Colonic mucosa (tissue), 4 donors: Measurements from ENCODE around the gene UMPS. TPM values are rescaled to one million over a fixed set of nuclear protein-coding genes. Genes with fewer than 3 reads are reported as not detected.

ENCODE experiments used
- DNase-seq: peaks from one replicate; pipeline ENCODE4 v3.0.0-alpha.2; 2020
- H3K27ac ChIP-seq: fragments of 200-600 bp; one replicate; pipeline ENCODE4 v1.8.0; 2021
- H3K27me3 ChIP-seq: fragments of 200-600 bp; one replicate; pipeline ENCODE4 v1.8.0; 2021
- H3K36me3 ChIP-seq: fragments of 200-600 bp; one replicate; pipeline ENCODE4 v1.8.0; 2021
- H3K4me1 ChIP-seq: fragments of 200-600 bp; one replicate; pipeline ENCODE4 v1.8.0; 2021; ENCODE audit warnings: mild to moderate bottlenecking
- H3K4me3 ChIP-seq: fragments of 200-600 bp; one replicate; pipeline ENCODE4 v1.8.0; 2021
- H3K9ac ChIP-seq, 2 donors: one replicate each; pipeline ENCODE4 v1.7.0; 2013; ENCODE audit warnings: control low read depth in 2 of 2, low read depth in 2 of 2, low read length in 2 of 2
- H3K9me3 ChIP-seq: fragments of 200-600 bp; one replicate; pipeline ENCODE4 v1.8.0; 2021
- intact Hi-C: fragments of 100-400 bp; cut with DNase I; formaldehyde crosslinking; loops from one replicate; pipeline ENCODE4 v1.14.1; 2022
- total RNA-seq, 2 donors: library from RNA; stranded (reverse); fragmentation: NEBNext Ultra II Directional in 1 of 2; extraction: Animal tissue kit (Norgen Biotek cat#: 25700) in 1 of 2; gene quantifications; one replicate each; pipeline ENCODE4 v1.2.1, GENCODE V29; 2021
- TF ChIP-seq, protein P1 (sequence below): fragments of 200-600 bp; IDR thresholded peaks from one replicate; pipeline ENCODE4 v1.8.0; 2022; ENCODE audit warnings: antibody characterized with exemption, mild to moderate bottlenecking
- donor health status: healthy.
- donor health status: DM: no; HTN: no; CAD: no.
- donor health status: DM: no; HTN: no; CAD: no.

The UMPS gene
- 10 to 100 TPM; 23.4 to 37.7 TPM for total RNA-seq

DNA sequence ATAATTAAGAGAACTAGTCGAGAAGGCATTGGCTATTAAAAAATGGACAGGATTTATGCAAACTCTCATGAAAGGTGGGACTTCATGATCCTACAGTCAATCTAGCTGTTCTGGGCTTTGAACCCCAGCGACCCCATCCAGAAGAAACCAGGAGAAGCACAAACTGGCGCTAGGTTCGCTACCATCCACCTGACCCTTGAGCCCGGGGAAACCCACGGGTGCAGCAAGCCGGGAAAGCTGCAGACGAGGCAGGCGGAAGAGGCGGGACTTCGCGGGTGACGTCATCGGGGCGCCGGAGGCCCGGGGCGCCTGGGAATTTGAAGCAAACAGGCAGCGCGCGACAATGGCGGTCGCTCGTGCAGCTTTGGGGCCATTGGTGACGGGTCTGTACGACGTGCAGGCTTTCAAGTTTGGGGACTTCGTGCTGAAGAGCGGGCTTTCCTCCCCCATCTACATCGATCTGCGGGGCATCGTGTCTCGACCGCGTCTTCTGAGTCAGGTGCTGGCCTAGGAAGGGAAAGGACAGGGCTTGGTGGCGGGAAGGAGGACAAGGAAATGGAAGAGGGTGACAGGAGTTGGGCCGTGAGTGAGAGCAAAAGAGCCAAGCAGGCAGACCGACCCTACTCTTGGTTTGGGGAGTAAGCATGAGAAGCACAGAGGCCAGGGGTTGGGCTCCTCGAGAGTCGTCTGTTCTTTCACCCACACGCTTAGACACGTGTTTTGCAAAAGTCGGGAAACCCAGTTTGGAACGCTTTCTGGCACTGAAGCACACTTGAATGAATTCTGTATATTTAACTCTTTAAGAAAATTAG is at the start of gene UMPS:
Gene UMPS (plus strand): TSS at position 324 of the 812 bp plus-strand sequence. CDS start 20 bp downstream, at position 344.
- peaks cover 11% of the 10 kb centered on the region for H3K4me1 ChIP-seq
- no peaks in the 10 kb centered on the region for H3K9me3 ChIP-seq
- intact Hi-C loops: no loop called here
- no peaks in the 10 kb centered on the region for H3K27me3 ChIP-seq
- H3K9ac ChIP-seq: peak within 1 kb of the TSS; percentile 80
- peak within 1 kb of the TSS; percentile 38 for H3K27ac ChIP-seq
- TF ChIP-seq, protein P1, sequence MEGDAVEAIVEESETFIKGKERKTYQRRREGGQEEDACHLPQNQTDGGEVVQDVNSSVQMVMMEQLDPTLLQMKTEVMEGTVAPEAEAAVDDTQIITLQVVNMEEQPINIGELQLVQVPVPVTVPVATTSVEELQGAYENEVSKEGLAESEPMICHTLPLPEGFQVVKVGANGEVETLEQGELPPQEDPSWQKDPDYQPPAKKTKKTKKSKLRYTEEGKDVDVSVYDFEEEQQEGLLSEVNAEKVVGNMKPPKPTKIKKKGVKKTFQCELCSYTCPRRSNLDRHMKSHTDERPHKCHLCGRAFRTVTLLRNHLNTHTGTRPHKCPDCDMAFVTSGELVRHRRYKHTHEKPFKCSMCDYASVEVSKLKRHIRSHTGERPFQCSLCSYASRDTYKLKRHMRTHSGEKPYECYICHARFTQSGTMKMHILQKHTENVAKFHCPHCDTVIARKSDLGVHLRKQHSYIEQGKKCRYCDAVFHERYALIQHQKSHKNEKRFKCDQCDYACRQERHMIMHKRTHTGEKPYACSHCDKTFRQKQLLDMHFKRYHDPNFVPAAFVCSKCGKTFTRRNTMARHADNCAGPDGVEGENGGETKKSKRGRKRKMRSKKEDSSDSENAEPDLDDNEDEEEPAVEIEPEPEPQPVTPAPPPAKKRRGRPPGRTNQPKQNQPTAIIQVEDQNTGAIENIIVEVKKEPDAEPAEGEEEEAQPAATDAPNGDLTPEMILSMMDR: no peak
- peak; percentile 95 for DNase-seq
- peak within 1 kb of the TSS; percentile 77 for H3K4me3 ChIP-seq
- no peaks in the 10 kb centered on the region for H3K36me3 ChIP-seq

DNA sequence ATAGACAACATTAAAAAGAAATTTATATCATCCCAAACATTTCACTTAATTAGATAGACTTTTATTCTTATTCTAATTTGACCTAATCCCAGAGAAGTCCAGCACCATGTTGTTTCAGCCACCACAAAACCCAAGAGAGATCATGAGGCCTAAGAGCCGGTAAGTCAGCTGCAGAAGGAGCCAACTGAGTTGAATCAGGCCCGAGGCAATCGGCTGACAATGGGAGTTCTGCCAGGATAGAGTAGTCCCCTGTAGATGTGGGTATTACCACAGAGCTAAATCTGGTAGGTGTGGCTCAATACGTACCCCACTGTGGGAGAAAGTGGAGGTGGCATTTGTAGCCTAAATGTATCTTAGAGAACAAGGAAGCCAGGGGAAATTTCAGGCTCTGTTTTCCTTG is 49.7 kb upstream of the UMPS start:
- H3K27ac ChIP-seq: no peak overlapping the region
- no peak overlapping the region for H3K9ac ChIP-seq
- intact Hi-C loops: no loop called here
- no peaks in the 10 kb centered on the region for H3K4me1 ChIP-seq
- TF ChIP-seq, protein P1: no peak
- no peak for DNase-seq
- no peaks in the 10 kb centered on the region for H3K9me3 ChIP-seq
- no peaks in the 10 kb centered on the region for H3K36me3 ChIP-seq
- H3K4me3 ChIP-seq: no peak overlapping the region
- no peaks in the 10 kb centered on the region for H3K27me3 ChIP-seq

GRCh38 chr3:124682263-124682662 is 48.0 kb upstream of the UMPS start:
- no peaks in the 10 kb centered on the region for H3K27me3 ChIP-seq
- intact Hi-C loops: no loop called here
- H3K27ac ChIP-seq: no peak overlapping the region
- H3K4me3 ChIP-seq: no peak overlapping the region
- no peak overlapping the region for H3K9ac ChIP-seq
- H3K9me3 ChIP-seq: no peaks in the 10 kb centered on the region
- DNase-seq: no peak
- H3K36me3 ChIP-seq: no peaks in the 10 kb centered on the region
- H3K4me1 ChIP-seq: no peaks in the 10 kb centered on the region
- TF ChIP-seq, protein P1: no peak

- DNase-seq: no peak
Measured at GRCh38 chr3:124684459-124684858, 45.8 kb upstream of the UMPS start.

DNA sequence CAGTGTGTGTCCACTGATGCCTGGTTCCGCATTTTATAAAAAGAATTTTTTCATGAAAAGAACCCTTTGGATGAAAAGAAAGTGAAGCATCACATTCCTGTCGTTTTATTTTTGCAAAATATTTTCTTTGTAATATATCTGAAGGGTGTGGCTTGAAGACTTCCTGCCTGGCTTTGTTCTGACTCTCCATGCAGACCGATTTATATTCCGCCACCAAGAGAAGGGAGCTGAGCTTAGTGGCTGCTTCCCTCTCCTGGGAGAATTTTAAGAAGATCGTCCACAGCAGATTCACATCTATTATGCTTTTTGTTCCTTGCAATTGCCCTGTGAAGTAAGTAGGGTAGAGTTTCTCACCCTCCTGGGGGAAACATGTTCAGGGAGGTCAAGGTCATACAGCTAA is 45.2 kb upstream of the UMPS start:
- no peak overlapping the region for H3K27ac ChIP-seq
- intact Hi-C loops: loop anchor here (5.0 kb wide), 1 partner anchor 63 kb away; no protein-coding TSS in a partner anchor
- no peak overlapping the region for H3K9ac ChIP-seq
- H3K4me1 ChIP-seq: no peaks in the 10 kb centered on the region
- H3K4me3 ChIP-seq: no peak overlapping the region
- DNase-seq: no peak
- TF ChIP-seq, protein P1: no peak
- H3K9me3 ChIP-seq: no peaks in the 10 kb centered on the region
- no peaks in the 10 kb centered on the region for H3K36me3 ChIP-seq
- no peaks in the 10 kb centered on the region for H3K27me3 ChIP-seq

More at GRCh38 chr3:124684459-124684858, 45.8 kb upstream of the UMPS start:
- Histone ChIP-seq H3K27me3 (no peaks in the 10 kb centered on the region), H3K9ac (no peak overlapping the region), H3K4me1 (no peaks in the 10 kb centered on the region), H3K4me3 (no peak overlapping the region), H3K9me3 (no peaks in the 10 kb centered on the region), H3K36me3 (no peaks in the 10 kb centered on the region), H3K27ac (no peak overlapping the region)
- intact Hi-C loops: no loop called here
- TF ChIP-seq, protein P1: no peak
